PC-9 (cell line): Measurements from ENCODE around the gene CNIH3.

Experiments
- EZH2 ChIP-seq: fragments of 200-600 bp; sonication (generic); IDR thresholded peaks from 2 replicates; pipeline ENCODE4 v1.8.0; 2017; ENCODE audit warnings: antibody characterized with exemption, low read depth
- TF ChIP-seq, protein P1 (sequence below): fragments of 200-600 bp; sonication (generic); conservative IDR thresholded peaks from 2 replicates; pipeline ENCODE4 v1.6.1; 2017; ENCODE audit warnings: mixed run types, antibody characterized with exemption, mild to moderate bottlenecking, moderate library complexity

- TF ChIP-seq, protein P1, sequence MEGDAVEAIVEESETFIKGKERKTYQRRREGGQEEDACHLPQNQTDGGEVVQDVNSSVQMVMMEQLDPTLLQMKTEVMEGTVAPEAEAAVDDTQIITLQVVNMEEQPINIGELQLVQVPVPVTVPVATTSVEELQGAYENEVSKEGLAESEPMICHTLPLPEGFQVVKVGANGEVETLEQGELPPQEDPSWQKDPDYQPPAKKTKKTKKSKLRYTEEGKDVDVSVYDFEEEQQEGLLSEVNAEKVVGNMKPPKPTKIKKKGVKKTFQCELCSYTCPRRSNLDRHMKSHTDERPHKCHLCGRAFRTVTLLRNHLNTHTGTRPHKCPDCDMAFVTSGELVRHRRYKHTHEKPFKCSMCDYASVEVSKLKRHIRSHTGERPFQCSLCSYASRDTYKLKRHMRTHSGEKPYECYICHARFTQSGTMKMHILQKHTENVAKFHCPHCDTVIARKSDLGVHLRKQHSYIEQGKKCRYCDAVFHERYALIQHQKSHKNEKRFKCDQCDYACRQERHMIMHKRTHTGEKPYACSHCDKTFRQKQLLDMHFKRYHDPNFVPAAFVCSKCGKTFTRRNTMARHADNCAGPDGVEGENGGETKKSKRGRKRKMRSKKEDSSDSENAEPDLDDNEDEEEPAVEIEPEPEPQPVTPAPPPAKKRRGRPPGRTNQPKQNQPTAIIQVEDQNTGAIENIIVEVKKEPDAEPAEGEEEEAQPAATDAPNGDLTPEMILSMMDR: no peak
- TF ChIP-seq EZH2: no peak
These were observed 5.9 kb downstream of the CNIH3 start for GRCh38 chr1:224621813-224622682.
